NCI-H187 treated with DMSO at 0.1 percent for 48 hours (cell line): Measurements from ENCODE around the gene TEDC1.

Experiments used
- DNase-seq: peaks from one replicate; lab custom pipeline; 2025; lab: John Stamatoyannopoulos, UW

Gene TEDC1

GRCh38 chr14:105486163-105486973 lies 4.7 kb upstream of the TEDC1 start, which contains the start of gene CRIP1:
Gene CRIP1 (plus strand): TSS chr14:105486886. CDS start chr14:105487260, 374 bp downstream.
- no peak for DNase-seq

GRCh38 chr14:105486974-105487448 lies 4.0 kb upstream of the TEDC1 start:
- DNase-seq, result no peak

- DNase-seq, result no peak
Measured at GRCh38 chr14:105487449-105487985, 3.5 kb upstream of the TEDC1 start.

- DNase-seq, result no peak
Measured at GRCh38 chr14:105487986-105488777, 2.9 kb upstream of the TEDC1 start.

GRCh38 chr14:105488781-105489541 lies 2.1 kb upstream of the TEDC1 start:
- no peak for DNase-seq

- peak; percentile 79 for DNase-seq
Measured at GRCh38 chr14:105489542-105490266, 1.3 kb upstream of the TEDC1 start.

- no peak for DNase-seq
Measured at GRCh38 chr14:105490267-105490571, 827 bp upstream of the TEDC1 start.

- DNase-seq, result no peak
Measured at GRCh38 chr14:105491366-105491973, 424 bp downstream of the TEDC1 start.

- no peak for DNase-seq
Measured at GRCh38 chr14:105492031-105492970, 1.3 kb downstream of the TEDC1 start.

- no peak for DNase-seq
Measured at GRCh38 chr14:105492971-105493871, 2.2 kb downstream of the TEDC1 start.

GRCh38 chr14:105493921-105494605 lies 3.0 kb downstream of the TEDC1 start:
- no peak for DNase-seq

GRCh38 chr14:105494606-105494929 lies 3.5 kb downstream of the TEDC1 start:
- DNase-seq, result no peak

- DNase-seq, result no peak
Measured at GRCh38 chr14:105495101-105495989, 4.3 kb downstream of the TEDC1 start.

- no peak for DNase-seq
Measured at GRCh38 chr14:105495990-105496830, 5.2 kb downstream of the TEDC1 start.

- DNase-seq, result no peak
Measured at GRCh38 chr14:105496831-105497591, 6.0 kb downstream of the TEDC1 start.
